ENCODE results near the gene IRX4.

DNA sequence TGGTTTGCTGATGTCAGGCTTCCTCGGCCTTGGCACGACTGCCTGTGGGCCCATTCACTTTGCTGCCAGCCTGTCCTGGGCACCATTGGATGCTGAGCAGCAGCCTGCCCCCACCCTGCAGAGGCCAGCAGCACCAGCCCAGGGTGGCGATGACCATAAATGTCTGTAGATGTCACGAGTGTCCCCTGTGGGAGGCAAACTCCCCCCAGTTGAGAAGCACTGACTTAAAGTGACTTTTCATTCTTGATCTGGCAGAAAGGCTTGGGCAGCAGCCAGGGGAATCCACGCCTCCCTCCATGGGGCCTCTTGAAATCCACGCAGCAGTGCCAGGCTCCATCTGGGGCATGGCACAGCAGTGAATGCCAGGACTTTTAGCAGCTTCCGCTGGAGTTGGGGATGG, 21.8 kb downstream of the IRX4 start:
- TF ChIP-seq EZH2 (IDR thresholded peaks at IDR 0.05; ENCODE audit: borderline replicate concordance, low read depth, low read length, severe bottlenecking) = no peak
- TF ChIP-seq, protein P1, sequence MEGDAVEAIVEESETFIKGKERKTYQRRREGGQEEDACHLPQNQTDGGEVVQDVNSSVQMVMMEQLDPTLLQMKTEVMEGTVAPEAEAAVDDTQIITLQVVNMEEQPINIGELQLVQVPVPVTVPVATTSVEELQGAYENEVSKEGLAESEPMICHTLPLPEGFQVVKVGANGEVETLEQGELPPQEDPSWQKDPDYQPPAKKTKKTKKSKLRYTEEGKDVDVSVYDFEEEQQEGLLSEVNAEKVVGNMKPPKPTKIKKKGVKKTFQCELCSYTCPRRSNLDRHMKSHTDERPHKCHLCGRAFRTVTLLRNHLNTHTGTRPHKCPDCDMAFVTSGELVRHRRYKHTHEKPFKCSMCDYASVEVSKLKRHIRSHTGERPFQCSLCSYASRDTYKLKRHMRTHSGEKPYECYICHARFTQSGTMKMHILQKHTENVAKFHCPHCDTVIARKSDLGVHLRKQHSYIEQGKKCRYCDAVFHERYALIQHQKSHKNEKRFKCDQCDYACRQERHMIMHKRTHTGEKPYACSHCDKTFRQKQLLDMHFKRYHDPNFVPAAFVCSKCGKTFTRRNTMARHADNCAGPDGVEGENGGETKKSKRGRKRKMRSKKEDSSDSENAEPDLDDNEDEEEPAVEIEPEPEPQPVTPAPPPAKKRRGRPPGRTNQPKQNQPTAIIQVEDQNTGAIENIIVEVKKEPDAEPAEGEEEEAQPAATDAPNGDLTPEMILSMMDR (IDR thresholded peaks at IDR 0.05; ENCODE audit: borderline replicate concordance, extremely low read depth, low read length, poor library complexity, severe bottlenecking) = no peak

Data from DND-41 (cell line).